HepG2 (cell line): ENCODE measurements around the gene RNU7-1. TPM values are rescaled to one million over a fixed set of nuclear protein-coding genes. Genes with fewer than 3 reads are reported as not detected.

Source experiments
- AFF4 ChIP-seq: sonication (generic); formaldehyde crosslinking; IDR thresholded peaks from 2 replicates; pipeline ENCODE4 v1.4.0; 2020; ENCODE audit warnings: missing genetic modification reagents
- ATM ChIP-seq: fragments of 450-650 bp; IDR thresholded peaks from 2 replicates; pipeline ENCODE4 v1.7.1; 2017; ENCODE audit warnings: mild to moderate bottlenecking, borderline replicate concordance
- BORCS8-MEF2B ChIP-seq: sonication (generic); formaldehyde crosslinking; IDR thresholded peaks from 2 replicates; pipeline ENCODE4 v1.8.0; 2022; ENCODE audit warnings: mild to moderate bottlenecking, missing genetic modification reagents
- CENPX ChIP-seq: sonication (generic); formaldehyde crosslinking; IDR thresholded peaks from 2 replicates; pipeline ENCODE4 v1.9.0; 2021; ENCODE audit warnings: mild to moderate bottlenecking, missing genetic modification reagents, moderate library complexity
- DNMT1 ChIP-seq: sonication (generic); formaldehyde crosslinking; IDR thresholded peaks from 2 replicates; pipeline ENCODE4 v1.5.1; 2020; ENCODE audit warnings: mild to moderate bottlenecking, missing genetic modification reagents
- ERF ChIP-seq: IDR thresholded peaks from 2 replicates; pipeline ENCODE4 v1.6.1; 2018; ENCODE audit warnings: missing biosample characterization, missing genetic modification reagents
- GLMP ChIP-seq: sonication (generic); formaldehyde crosslinking; IDR thresholded peaks from 2 replicates; pipeline ENCODE4 v1.9.0; 2021; ENCODE audit warnings: missing genetic modification reagents, mild to moderate bottlenecking, borderline replicate concordance
- GMEB1 ChIP-seq: sonication (generic); formaldehyde crosslinking; IDR thresholded peaks from 2 replicates; pipeline ENCODE4 v1.5.1; 2020; ENCODE audit warnings: missing genetic modification reagents, mild to moderate bottlenecking, borderline replicate concordance
- MAFK ChIP-seq, 2 experiments: IDR thresholded peaks in 1 of 2; conservative IDR thresholded peaks in 1 of 2; 2 replicates each; pipeline ENCODE4 v1.6.1; 2011; ENCODE audit warnings: improper control_type of control experiment in 2 of 2, low read length in 2 of 2
- MNT ChIP-seq: fragments of 450-650 bp; IDR thresholded peaks from 2 replicates; pipeline ENCODE4 v1.6.1; 2016
- NR0B2 ChIP-seq: sonication (generic); formaldehyde crosslinking; IDR thresholded peaks from 2 replicates; pipeline ENCODE4 v1.4.0; 2020; ENCODE audit warnings: mild to moderate bottlenecking, missing genetic modification reagents
- NR2F6 ChIP-seq, 2 experiments: IDR thresholded peaks; 2 replicates each; pipeline ENCODE4 v1.6.1; 2016; ENCODE audit warnings: antibody characterized with exemption in 1 of 2, mild to moderate bottlenecking in 1 of 2
- POLR2A ChIP-seq, 2 experiments: IDR thresholded peaks; 2 replicates each; pipeline ENCODE4 v1.6.1; 2011; ENCODE audit warnings: low read depth in 2 of 2, low read length in 2 of 2, mild to moderate bottlenecking in 1 of 2, moderate library complexity in 1 of 2; ENCODE audit not compliant: insufficient read depth in 1 of 2
- SRY ChIP-seq: sonication (generic); formaldehyde crosslinking; IDR thresholded peaks from 2 replicates; pipeline ENCODE4 v1.8.0; 2022; ENCODE audit warnings: mild to moderate bottlenecking, missing genetic modification reagents
- TBL1XR1 ChIP-seq: fragments of 150-350 bp; IDR thresholded peaks from 2 replicates; pipeline ENCODE4 v1.6.1; 2014; ENCODE audit warnings: borderline replicate concordance, low read length; ENCODE audit not compliant: partially characterized antibody
- ZNF333 ChIP-seq: sonication (generic); formaldehyde crosslinking; IDR thresholded peaks from 2 replicates; pipeline ENCODE4 v1.4.0; 2020; ENCODE audit warnings: mild to moderate bottlenecking, missing genetic modification reagents, borderline replicate concordance
- ZNF513 ChIP-seq: sonication (generic); formaldehyde crosslinking; conservative IDR thresholded peaks from 2 replicates; pipeline ENCODE4 v1.5.0; 2020; ENCODE audit warnings: missing genetic modification reagents
- ZNF576 ChIP-seq: sonication (generic); formaldehyde crosslinking; IDR thresholded peaks from 2 replicates; pipeline ENCODE4 v1.4.0; 2020; ENCODE audit warnings: mild to moderate bottlenecking, missing genetic modification reagents
- ZNF7 ChIP-seq: IDR thresholded peaks from 2 replicates; pipeline ENCODE4 v1.6.1; 2016; ENCODE audit warnings: missing biosample characterization, missing genetic modification reagents
- ZNF768 ChIP-seq: sonication (generic); formaldehyde crosslinking; IDR thresholded peaks from 2 replicates; pipeline ENCODE4 v1.4.0; 2020; ENCODE audit warnings: missing genetic modification reagents
- polyA plus RNA-seq, 8 experiments: library from polyadenylated mRNA; depleted of rRNA in 3 of 8; stranded (reverse) in 7 of 8; unstranded in 1 of 8; fragments of >200 nt; fragmentation: Illumina TruSeq in 4 of 8; extraction: Trizol in 4 of 8; gene quantifications; 2 replicates each; pipeline versions ENCODE4 v1.2.1 to v1.2.3, GENCODE V29; 2011 to 2016; ENCODE audit warnings: low read depth in 4 of 8, missing spikeins in 1 of 8, mixed read lengths in 1 of 8; ENCODE audit not compliant: insufficient read depth in 1 of 8
- total RNA-seq, 5 experiments: library from RNA; depleted of rRNA; stranded (reverse); fragments of >200 nt; fragmentation: Illumina TruSeq; extraction: Trizol; gene quantifications; 2 replicates each; pipeline ENCODE4 v1.2.3, GENCODE V29; 2016; ENCODE audit warnings: low read depth in 1 of 5

The RNU7-1 gene
- total and polyA plus RNA-seq, 2 of the 13 experiments (the other 11 are each of a cell fraction or from before 2014, with no cell fraction given), result not detected

- TF ChIP-seq SRY (CRISPR knock-in tag), result no peak
- peak; percentile 91 for TF ChIP-seq NR2F6 (IDR thresholded peaks at IDR 0.05)
- TF ChIP-seq NR2F6 (CRISPR knock-in tag; IDR thresholded peaks at IDR 0.05), result peak; percentile 93
- TF ChIP-seq NR0B2 (CRISPR knock-in tag), result 0 out of 2 replicates have a peak, but pooled peaks have one; percentile 18
- TF ChIP-seq GMEB1 (CRISPR knock-in tag), result no peak
- no peak for TF ChIP-seq MAFK (conservative IDR thresholded peaks at IDR 0.05 in 1 of 2, IDR thresholded peaks at IDR 0.05 in 1 of 2; ENCODE audit: low read length in 2 of 2)
- no peak for TF ChIP-seq ZNF576 (CRISPR knock-in tag)
- no peak for TF ChIP-seq ZNF7 (CRISPR knock-in tag)
- TF ChIP-seq ZNF768 (CRISPR knock-in tag), result peak; percentile 38; the same call in 1 of the 2 replicates
- TF ChIP-seq MNT, result no peak
- 0 out of 2 replicates have a peak, but pooled peaks have one; percentile 12 for TF ChIP-seq BORCS8-MEF2B (CRISPR knock-in tag)
- TF ChIP-seq ATM, result no peak
- peak; percentile 33 for TF ChIP-seq ZNF333 (CRISPR knock-in tag)
- no peak for TF ChIP-seq TBL1XR1
- peak in 1 of 2 experiments; percentile 73; a peak in 2 of 4 replicates for TF ChIP-seq POLR2A (IDR thresholded peaks at IDR 0.05; ENCODE audit: insufficient read depth in 1 of 2, low read depth in 2 of 2, low read length in 2 of 2)
- no peak for TF ChIP-seq DNMT1 (CRISPR knock-in tag)
- TF ChIP-seq ERF, result no peak
- no peak for TF ChIP-seq CENPX (CRISPR knock-in tag)
- TF ChIP-seq ZNF513 (CRISPR knock-in tag), result no peak
- no peak for TF ChIP-seq AFF4 (CRISPR knock-in tag)
- no peak for TF ChIP-seq GLMP (CRISPR knock-in tag)
Measured at GRCh38 chr12:6970096-6970527, 26.5 kb downstream of the RNU7-1 start (continued).
